HEK293 (cell line): Measurements from ENCODE around the gene CEND1.

ENCODE experiments used
- CTCF ChIP-seq: fragments of 450-650 bp; formaldehyde crosslinking; IDR thresholded peaks from 2 replicates; pipeline ENCODE4 v1.5.1; 2016; ENCODE audit warnings: missing biosample characterization, missing genetic modification characterization
- KLF10 ChIP-seq: fragments of 450-650 bp; IDR thresholded peaks from 2 replicates; pipeline ENCODE4 v1.5.1; 2018; ENCODE audit warnings: missing biosample characterization, mild to moderate bottlenecking, missing genetic modification characterization
- MYNN ChIP-seq: fragments of 450-650 bp; formaldehyde crosslinking; IDR thresholded peaks from 2 replicates; pipeline ENCODE4 v1.5.1; 2016; ENCODE audit warnings: missing biosample characterization, missing genetic modification characterization, borderline replicate concordance
- TCF7L2 ChIP-seq: IDR thresholded peaks from 2 replicates; pipeline ENCODE4 v1.6.1; 2011; ENCODE audit warnings: low read depth, mild to moderate bottlenecking, inconsistent platforms, low read length, moderate library complexity, borderline replicate concordance
- WT1 ChIP-seq: fragments of 450-650 bp; formaldehyde crosslinking; IDR thresholded peaks from 2 replicates; pipeline ENCODE4 v1.5.1; 2016; ENCODE audit warnings: missing biosample characterization, missing genetic modification characterization
- ZNF48 ChIP-seq: fragments of 450-650 bp; formaldehyde crosslinking; IDR thresholded peaks from 2 replicates; pipeline ENCODE4 v1.5.1; 2016; ENCODE audit warnings: missing biosample characterization, missing genetic modification characterization

- TF ChIP-seq MYNN (tag by site-specific recombination): no peak
- TF ChIP-seq KLF10 (tag by site-specific recombination): no peak
- TF ChIP-seq CTCF: no peak
- TF ChIP-seq TCF7L2: no peak
- no peak for TF ChIP-seq WT1 (tag by site-specific recombination)
- no peak for TF ChIP-seq ZNF48
Measured at GRCh38 chr11:836700-837099, 46.8 kb upstream of the CEND1 start.
